Fibroblast of mammary gland (primary cell): ENCODE results near the gene BAZ2B.

Experiments used
- DNase-seq: peaks from one replicate; pipeline ENCODE4 v3.0.0-alpha.2; 2010; ENCODE audit warnings: low read depth
- H3K4me3 ChIP-seq: 2 replicates; pipeline ENCODE4 v1.5.1; 2011; ENCODE audit warnings: low read depth, mild to moderate bottlenecking, low read length, moderate library complexity; ENCODE audit not compliant: control insufficient read depth
- CTCF ChIP-seq: conservative IDR thresholded peaks from 2 replicates; pipeline ENCODE4 v1.5.1; 2011; ENCODE audit warnings: low read depth, low read length, inconsistent platforms; ENCODE audit not compliant: control insufficient read depth, insufficient read depth

BAZ2B gene

GRCh38 chr2:159584796-159585195 is 31.6 kb downstream of the BAZ2B start:
- no peak overlapping the region for H3K4me3 ChIP-seq
- no peak for TF ChIP-seq CTCF
- no peak for DNase-seq

GRCh38 chr2:159573846-159574606 is 42.3 kb downstream of the BAZ2B start:
- peak; percentile 75 for DNase-seq
- H3K4me3 ChIP-seq: no peak overlapping the region
- TF ChIP-seq CTCF: no peak

GRCh38 chr2:159573294-159573693 is 43.1 kb downstream of the BAZ2B start:
- TF ChIP-seq CTCF: no peak
- no peak for DNase-seq
- H3K4me3 ChIP-seq: no peak overlapping the region

- H3K4me3 ChIP-seq: no peak overlapping the region
Observed at GRCh38 chr2:159572459-159572858, 43.9 kb downstream of the BAZ2B start.

GRCh38 chr2:159571540-159572260 is 44.6 kb downstream of the BAZ2B start:
- DNase-seq: peak; percentile 54
- no peak for TF ChIP-seq CTCF

More at GRCh38 chr2:159572459-159572858, 43.9 kb downstream of the BAZ2B start:
- no peak for TF ChIP-seq CTCF
- DNase-seq: no peak

GRCh38 chr2:159564081-159564480 is 52.3 kb downstream of the BAZ2B start:
- H3K4me3 ChIP-seq: no peak overlapping the region
- peak; percentile 37 for DNase-seq
- no peak for TF ChIP-seq CTCF

More at GRCh38 chr2:159571540-159572260, 44.6 kb downstream of the BAZ2B start:
- H3K4me3 ChIP-seq: no peak overlapping the region
